Lung (tissue), 12 donors: ENCODE results near the gene SNX5. TPM values are rescaled to one million over a fixed set of nuclear protein-coding genes. Genes with fewer than 3 reads are reported as not detected.

Experiments
- ATAC-seq: fragments of 200-7000 bp; cut with Tn5 transposase; one replicate; pipeline ENCODE4 v1.9.1; 2020; ENCODE audit warnings: moderate number of reproducible peaks; ENCODE audit not compliant: insufficient read depth, low FRiP score
- DNase-seq, 3 donors: peaks; one replicate each; pipeline ENCODE4 v3.0.0-alpha.2; 2013 to 2017
- H3K27ac ChIP-seq, 2 donors: one replicate each; pipeline ENCODE4 v1.5.1; 2013; ENCODE audit warnings: mild to moderate bottlenecking in 2 of 2, moderate library complexity in 2 of 2, control low read depth in 1 of 2, inconsistent platforms in 1 of 2, low read depth in 1 of 2, low read length in 1 of 2
- H3K27me3 ChIP-seq, 3 donors: one replicate each; pipeline ENCODE4 v1.5.1; 2013; ENCODE audit warnings: low read length in 2 of 3; ENCODE audit not compliant: control insufficient read depth in 3 of 3, insufficient read depth in 3 of 3
- H3K36me3 ChIP-seq, 4 donors: one replicate each; pipeline ENCODE4 v1.5.1; 2013; ENCODE audit warnings: low read length in 4 of 4, mild to moderate bottlenecking in 1 of 4, moderate library complexity in 1 of 4; ENCODE audit not compliant: control insufficient read depth in 4 of 4, insufficient read depth in 4 of 4
- H3K4me1 ChIP-seq, 5 donors: one replicate each; pipeline ENCODE4 v1.5.1; 2013; ENCODE audit warnings: low read length in 5 of 5, mild to moderate bottlenecking in 2 of 5, moderate library complexity in 1 of 5; ENCODE audit not compliant: control insufficient read depth in 5 of 5, insufficient read depth in 5 of 5
- H3K4me3 ChIP-seq: one replicate; pipeline ENCODE4 v1.5.1; 2013; ENCODE audit warnings: mild to moderate bottlenecking, control low read depth, moderate library complexity
- H3K9ac ChIP-seq, 2 donors: one replicate each; pipeline ENCODE4 v1.5.1; 2013; ENCODE audit warnings: low read length in 2 of 2, control low read depth in 1 of 2; ENCODE audit not compliant: insufficient read depth in 1 of 2
- H3K9me3 ChIP-seq, 4 donors: one replicate each; pipeline ENCODE4 v1.5.1; 2013; ENCODE audit warnings: low read length in 3 of 4, mild to moderate bottlenecking in 1 of 4, moderate library complexity in 1 of 4; ENCODE audit not compliant: control insufficient read depth in 4 of 4, insufficient read depth in 3 of 4
- WGBS, 2 donors: extraction: QIAGEN DNeasy Blood & Tissue Kit; methylation state at CpG; one replicate each; pipeline ENCODE4 v1.1.7; 2013; 5-methylcytosine and 5-hydroxymethylcytosine counted together
- polyA plus RNA-seq, 2 donors: library from polyadenylated mRNA; stranded (reverse); fragments of 200-250 nt; gene quantifications; one replicate each; pipeline ENCODE4 v1.2.1, GENCODE V29; 2013
- total RNA-seq, 2 donors: library from RNA; depleted of rRNA in 1 of 2; stranded (reverse); fragments of >200 nt in 1 of 2; gene quantifications; one replicate each; pipeline ENCODE4 v1.2.1, GENCODE V29; 2014 to 2021
- TF ChIP-seq, protein P1 (sequence below): IDR thresholded peaks from 2 replicates; pipeline ENCODE4 v1.5.1; 2012; ENCODE audit warnings: mild to moderate bottlenecking; ENCODE audit errors: control extremely low read depth, extremely low read depth
- donor health status: control.
- donor health status: control.
- donor health status: Bipolar disorder and iron deficiency.
- donor health status: healthy.
- donor health status: DM: yes; HTN: yes; CAD: no.

The SNX5 gene
- total and polyA plus RNA-seq, 4 donors, result 66.6 to 194 (median 86.7) TPM

- no peak overlapping the region for H3K9ac ChIP-seq
- peaks cover 40 to 79% (median 72%) of the 10 kb centered on the region in 4 donors for H3K36me3 ChIP-seq
- no peak overlapping the region for H3K27ac ChIP-seq
- no peaks in the 10 kb centered on the region for H3K9me3 ChIP-seq
- peaks cover 0 to 6% (median under 1%) of the 10 kb centered on the region in 5 donors for H3K4me1 ChIP-seq
- no peaks in the 10 kb centered on the region for H3K27me3 ChIP-seq
- no peak overlapping the region for H3K4me3 ChIP-seq
- TF ChIP-seq, protein P1, sequence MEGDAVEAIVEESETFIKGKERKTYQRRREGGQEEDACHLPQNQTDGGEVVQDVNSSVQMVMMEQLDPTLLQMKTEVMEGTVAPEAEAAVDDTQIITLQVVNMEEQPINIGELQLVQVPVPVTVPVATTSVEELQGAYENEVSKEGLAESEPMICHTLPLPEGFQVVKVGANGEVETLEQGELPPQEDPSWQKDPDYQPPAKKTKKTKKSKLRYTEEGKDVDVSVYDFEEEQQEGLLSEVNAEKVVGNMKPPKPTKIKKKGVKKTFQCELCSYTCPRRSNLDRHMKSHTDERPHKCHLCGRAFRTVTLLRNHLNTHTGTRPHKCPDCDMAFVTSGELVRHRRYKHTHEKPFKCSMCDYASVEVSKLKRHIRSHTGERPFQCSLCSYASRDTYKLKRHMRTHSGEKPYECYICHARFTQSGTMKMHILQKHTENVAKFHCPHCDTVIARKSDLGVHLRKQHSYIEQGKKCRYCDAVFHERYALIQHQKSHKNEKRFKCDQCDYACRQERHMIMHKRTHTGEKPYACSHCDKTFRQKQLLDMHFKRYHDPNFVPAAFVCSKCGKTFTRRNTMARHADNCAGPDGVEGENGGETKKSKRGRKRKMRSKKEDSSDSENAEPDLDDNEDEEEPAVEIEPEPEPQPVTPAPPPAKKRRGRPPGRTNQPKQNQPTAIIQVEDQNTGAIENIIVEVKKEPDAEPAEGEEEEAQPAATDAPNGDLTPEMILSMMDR, result no peak
- no peak for ATAC-seq
- 74 to 85% methylated on average over 6 of the region's 6 CpGs for WGBS, 2 donors
- no peak for DNase-seq
Measured at GRCh38 chr20:17950670-17951069, 17.9 kb downstream of the SNX5 start.

- ATAC-seq (no peak), DNase-seq (no peak)
- no peak overlapping the region for H3K27ac ChIP-seq
- peaks cover 0 to 3% (median 0%) of the 10 kb centered on the region in 5 donors for H3K4me1 ChIP-seq
- TF ChIP-seq, protein P1, result no peak
- no peak overlapping the region for H3K4me3 ChIP-seq
- H3K9me3 ChIP-seq, result no peaks in the 10 kb centered on the region
- H3K9ac ChIP-seq, result no peak overlapping the region
- H3K27me3 ChIP-seq, result no peaks in the 10 kb centered on the region
- peaks cover 43 to 82% (median 76%) of the 10 kb centered on the region in 4 donors for H3K36me3 ChIP-seq
- WGBS, 2 donors, result 96 to 99% methylated on average over 4 of the region's 4 CpGs
Measured at GRCh38 chr20:17949899-17950298, 18.7 kb downstream of the SNX5 start.

DNA sequence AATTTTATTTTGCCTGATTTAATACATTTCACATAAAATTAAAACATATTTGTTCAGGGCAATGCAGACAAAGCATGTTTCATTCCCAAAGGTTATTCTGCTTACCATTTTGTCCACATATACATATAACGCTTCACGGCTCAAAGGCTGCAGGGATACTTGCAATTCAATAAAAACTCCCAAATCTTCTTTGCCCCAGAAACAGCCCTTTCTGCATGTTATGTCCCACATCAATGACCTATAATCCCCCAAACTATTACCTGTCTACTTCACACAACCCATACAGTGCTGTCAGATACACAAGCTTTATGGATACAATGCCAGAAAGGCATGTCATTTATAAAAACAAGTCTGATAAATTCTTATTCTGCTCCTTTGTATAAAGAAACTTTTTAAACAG is 20.2 kb downstream of the SNX5 start:
- H3K27me3 ChIP-seq, result no peaks in the 10 kb centered on the region
- H3K27ac ChIP-seq, result no peak overlapping the region
- no peak overlapping the region for H3K9ac ChIP-seq
- H3K36me3 ChIP-seq, result peaks cover 41 to 78% (median 68%) of the 10 kb centered on the region in 4 donors
- ATAC-seq (no peak), DNase-seq (no peak)
- H3K4me1 ChIP-seq, result peaks cover 0 to 3% (median 0%) of the 10 kb centered on the region in 5 donors
- H3K9me3 ChIP-seq, result no peaks in the 10 kb centered on the region
- H3K4me3 ChIP-seq, result no peak overlapping the region
- TF ChIP-seq, protein P1, result no peak
- 97 to 100% methylated on average over 2 of the region's 2 CpGs for WGBS, 2 donors

GRCh38 chr20:17947474-17947815 is 21.1 kb downstream of the SNX5 start:
- no peak for ATAC-seq
- peak in 1 of 3 donors; percentile 24 for DNase-seq
- no peak overlapping the region for H3K9ac ChIP-seq
- WGBS, 2 donors, result 61 to 87% methylated on average over 5 of the region's 5 CpGs
- H3K27me3 ChIP-seq, result no peaks in the 10 kb centered on the region
- H3K27ac ChIP-seq, result no peak overlapping the region
- peaks cover 40 to 83% (median 68%) of the 10 kb centered on the region in 4 donors for H3K36me3 ChIP-seq
- TF ChIP-seq, protein P1, result no peak
- H3K4me1 ChIP-seq, result peaks cover 0 to 3% (median 0%) of the 10 kb centered on the region in 5 donors
- no peaks in the 10 kb centered on the region for H3K9me3 ChIP-seq
- no peak overlapping the region for H3K4me3 ChIP-seq
